GM04503 (cell line): ENCODE measurements around the gene KCNN1.

Experiments used
- DNase-seq: peaks from one replicate; pipeline ENCODE4 v3.0.0-alpha.2; 2012; ENCODE audit warnings: low read depth

Gene KCNN1

DNA sequence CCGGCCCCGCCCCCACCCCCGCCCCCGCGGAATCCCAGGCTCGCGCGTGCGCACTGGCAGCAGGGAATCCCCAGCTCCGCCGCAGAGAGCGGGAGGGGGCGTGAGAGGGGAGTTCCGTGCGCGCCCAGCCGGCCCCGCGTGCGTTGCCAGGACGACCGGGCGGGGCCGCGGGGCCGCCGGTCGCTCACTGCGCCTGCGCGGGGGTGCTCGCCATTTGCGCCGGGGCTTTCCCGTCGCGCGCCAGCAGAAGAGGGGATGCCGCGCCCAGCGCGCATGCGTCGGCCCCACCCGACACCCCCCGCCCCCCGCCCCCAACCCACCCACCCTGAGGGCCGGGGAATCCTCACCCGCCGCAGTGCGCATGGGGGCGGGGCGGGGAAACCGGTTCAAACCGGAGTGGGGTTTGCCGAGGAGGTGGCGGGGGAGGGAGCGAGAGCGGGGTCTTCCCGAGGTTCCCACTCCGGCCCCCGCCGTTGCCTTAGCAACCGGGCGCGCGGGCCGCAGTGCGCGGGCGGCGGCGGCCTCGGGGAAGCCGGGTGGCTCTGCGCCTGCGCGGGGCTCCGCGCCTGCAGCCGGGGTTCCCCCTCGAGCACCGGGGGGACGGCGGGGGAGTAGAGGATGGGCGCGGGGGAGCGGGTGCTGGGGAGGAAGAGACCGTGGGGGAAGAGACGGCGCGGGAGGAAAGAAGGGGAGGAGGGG lies 18.9 kb upstream of the KCNN1 start:
- no peak for DNase-seq

GRCh38 chr19:17948514-17948900 lies 18.4 kb upstream of the KCNN1 start:
- no peak for DNase-seq

DNA sequence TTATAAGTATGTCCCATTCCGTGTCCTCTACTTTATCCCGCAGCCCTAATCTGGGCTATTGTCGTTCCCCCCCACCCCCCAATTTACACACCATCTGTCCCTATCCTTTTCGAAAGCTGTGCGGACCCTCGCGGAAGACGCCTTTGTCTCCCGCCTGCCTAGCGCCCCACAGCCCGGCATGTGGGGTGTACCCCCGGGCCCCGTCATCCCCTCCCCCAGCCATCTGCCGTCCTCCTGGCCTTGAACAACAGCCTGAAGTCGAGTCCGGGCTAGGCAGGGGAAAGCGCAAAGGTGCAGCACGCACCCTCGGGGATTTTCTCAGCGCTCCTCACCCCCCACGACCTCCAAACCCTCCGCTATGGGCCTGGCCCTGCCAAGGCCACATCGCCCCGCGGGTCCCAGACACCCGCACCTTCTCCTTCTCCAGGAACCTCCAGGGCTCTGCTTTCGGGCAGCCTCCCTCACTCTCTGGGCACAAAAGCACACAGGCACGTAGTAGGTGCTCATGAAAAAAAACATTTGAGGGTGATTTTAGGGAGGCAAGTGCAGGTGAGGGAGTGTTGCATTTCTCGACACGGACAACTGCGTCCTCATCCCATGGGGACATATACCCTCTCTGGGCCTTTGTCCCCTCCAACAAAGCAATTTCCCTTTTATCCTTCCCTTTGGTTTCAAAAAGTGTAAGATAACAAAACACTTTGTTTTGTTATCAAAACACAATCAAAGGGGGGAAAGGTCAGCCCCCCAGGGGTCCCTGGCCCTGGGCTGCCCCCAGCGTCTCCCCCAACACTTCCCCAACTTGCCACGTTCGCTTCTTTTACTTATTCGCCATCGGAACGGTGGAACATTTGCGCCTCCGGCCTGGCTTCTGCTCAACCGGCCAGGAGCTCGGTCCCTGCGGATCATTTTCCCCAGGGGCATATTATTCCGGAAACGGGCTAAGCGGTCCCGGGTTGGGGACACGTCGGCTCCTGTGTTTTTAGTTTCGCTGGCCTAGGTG lies 17.7 kb upstream of the KCNN1 start:
- DNase-seq: no peak

DNA sequence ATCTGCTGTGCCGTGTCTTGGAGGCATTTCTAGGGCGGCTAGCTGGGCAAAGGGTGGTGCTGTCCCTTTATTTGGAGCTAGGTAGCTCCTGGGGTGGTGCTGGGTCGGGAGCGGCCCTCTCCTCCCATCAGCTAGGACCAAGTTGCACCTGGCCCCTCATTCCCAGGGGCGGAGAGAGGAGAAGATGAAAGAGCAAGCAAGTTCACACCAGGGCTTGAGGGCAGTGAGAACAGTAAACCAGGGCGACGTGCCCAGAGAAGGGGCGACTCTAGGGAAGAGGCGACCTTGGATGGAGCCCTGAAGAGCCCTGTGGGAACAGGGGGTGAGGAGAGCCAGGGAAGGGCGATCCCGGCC lies 17.0 kb upstream of the KCNN1 start:
- no peak for DNase-seq

GRCh38 chr19:17950310-17951156 lies 16.4 kb upstream of the KCNN1 start:
- DNase-seq: no peak

DNA sequence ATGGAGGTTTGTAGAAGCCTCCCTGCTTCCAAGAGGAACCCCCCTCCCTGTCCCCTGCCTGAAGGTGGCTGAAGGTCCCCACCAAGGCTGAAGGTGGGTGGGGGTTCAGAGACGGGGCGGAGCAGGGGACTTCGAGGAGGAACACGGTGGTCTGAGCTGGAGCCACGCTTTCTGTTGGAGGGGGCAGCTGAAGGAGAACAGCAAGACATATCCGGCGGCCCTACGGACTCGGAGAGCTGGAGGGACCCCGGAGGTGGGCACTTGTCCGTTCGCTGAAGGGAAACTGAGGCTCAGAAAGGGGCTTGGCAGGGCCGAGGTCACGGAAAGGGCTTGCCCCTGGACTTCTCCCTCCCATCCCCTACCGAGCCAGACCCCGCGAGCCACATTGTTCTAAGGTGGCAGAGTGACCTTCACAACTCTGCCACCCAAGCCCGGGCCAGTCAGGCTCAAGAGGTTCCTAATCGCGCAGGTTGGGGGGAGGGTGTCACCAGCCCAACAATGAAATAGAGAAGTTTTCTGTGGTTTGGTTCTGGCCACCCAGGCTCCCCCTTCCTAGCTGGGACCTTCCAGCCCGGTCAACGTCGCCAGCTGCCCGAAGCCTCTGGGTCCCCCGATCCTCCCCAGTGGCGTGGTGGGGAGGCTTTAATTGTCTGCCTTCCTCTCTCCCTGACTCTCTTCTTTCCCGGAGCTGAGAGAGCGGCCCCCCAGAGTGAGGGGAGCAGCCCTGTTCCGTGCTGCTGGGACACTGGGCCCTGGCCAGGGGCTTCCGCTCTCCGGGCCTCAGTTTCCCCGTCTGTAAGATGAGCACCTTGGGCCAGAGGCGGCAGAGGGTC lies 15.5 kb upstream of the KCNN1 start:
- no peak for DNase-seq

DNA sequence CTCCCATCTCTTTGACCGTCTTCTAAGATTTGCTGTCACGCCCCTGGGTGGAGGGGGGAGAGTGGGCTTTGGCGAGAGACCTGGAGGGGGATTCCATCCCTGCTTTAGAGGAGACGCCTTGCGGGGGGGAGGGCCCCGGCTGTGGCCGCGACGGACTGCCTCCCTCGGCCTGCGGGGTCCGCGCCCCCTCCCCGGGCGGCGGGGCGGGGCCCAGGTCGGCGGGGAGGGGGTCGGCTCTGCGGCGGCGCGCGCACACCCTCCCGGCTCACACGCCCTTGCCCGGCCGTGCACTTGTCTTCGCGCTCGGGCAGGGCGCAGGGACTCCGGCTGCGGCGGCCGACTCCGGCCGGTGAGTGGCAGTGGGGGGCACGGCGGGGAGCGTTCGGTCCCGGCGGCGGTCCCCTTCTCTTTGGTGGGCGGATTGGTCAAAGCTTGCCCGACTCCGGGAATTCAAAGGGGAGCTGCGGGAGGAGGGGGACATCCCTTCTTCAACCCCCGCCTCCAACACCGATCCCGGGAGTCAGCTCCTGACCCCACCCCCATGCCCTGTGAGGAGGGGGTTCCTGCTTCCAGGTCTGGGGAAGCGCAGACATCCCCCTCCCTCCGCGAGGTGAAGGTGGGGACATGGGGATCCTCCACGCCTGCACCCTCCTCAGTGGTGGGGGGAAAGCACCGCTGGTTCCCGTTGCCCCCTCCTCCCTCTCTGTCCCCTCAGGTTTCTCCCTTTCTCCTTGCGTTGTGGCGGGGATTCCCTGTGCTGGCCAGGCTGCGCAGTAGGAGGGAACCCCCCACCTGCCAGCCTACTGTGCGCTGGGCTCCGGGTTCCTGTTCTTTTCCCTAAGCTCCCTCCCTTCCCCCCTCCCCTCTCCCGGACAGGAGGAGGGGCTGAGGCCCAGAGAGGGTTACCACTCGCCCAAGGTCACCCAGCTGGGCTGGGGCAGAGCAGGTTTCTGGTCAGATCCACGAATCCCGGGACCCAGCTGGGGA lies 14.6 kb upstream of the KCNN1 start:
- DNase-seq: no peak

GRCh38 chr19:17953316-17953801 lies 13.5 kb upstream of the KCNN1 start:
- DNase-seq: no peak

DNA sequence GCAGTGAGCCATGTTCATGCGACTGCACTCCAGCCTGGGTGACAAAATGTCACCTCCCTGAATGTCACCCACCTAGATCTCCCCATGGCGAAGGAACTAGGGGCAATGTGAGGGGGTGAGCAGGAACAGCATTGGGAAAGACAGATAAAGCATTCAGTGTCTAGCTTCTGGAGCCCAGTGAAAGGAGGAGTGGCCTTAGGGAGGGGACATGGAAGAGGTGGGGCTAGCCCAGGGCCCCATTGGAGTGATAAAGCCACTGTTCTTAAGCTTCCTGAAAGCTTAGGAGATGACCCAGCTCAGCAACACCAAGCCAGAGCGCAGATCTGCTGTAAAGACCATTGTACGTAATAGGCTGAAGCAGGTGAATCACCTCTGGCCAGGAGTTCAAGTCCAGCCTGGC lies 13.0 kb upstream of the KCNN1 start:
- no peak for DNase-seq

- no peak for DNase-seq
Measured at GRCh38 chr19:17954401-17954800, 12.5 kb upstream of the KCNN1 start.

GRCh38 chr19:17957149-17957849 lies 9.6 kb upstream of the KCNN1 start:
- no peak for DNase-seq

- no peak for DNase-seq
Measured at GRCh38 chr19:17957885-17958284, 9.0 kb upstream of the KCNN1 start.

DNA sequence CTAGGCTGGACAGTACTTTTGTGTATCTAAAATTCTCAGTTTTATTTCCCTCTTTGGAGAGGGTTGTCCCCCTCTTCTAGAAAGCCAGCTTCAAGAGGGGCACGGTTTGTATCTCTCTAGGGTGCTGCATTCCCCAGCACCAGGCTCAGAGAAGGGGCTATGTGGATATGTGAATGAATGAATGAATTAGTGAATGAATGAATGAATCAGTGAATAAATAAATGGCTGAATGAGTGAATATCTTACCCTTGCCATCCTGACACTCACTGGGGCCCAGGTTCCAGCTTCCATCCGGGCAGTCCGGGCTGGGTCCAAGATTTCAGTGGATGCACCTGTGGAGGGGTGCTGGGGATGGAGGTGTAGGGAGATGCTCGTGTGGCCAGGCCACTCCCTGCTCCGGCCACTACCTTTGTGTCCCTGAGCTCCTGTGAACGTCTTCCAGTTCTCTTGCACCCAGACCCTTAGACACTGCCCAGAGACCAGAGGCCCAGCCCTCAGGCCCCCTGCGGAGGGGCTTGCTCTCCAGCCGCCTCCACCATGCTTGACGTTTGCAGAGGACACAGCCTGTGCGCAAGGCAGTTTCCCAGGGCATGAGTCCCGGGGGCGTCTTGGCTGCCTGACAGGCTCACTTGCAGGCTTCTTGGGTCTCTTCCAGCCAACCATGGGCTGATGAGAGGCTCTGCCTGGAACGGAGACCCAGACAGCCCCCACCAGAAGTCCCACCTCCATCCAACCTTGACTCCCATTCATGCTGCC lies 2.8 kb upstream of the KCNN1 start:
- DNase-seq: no peak

DNA sequence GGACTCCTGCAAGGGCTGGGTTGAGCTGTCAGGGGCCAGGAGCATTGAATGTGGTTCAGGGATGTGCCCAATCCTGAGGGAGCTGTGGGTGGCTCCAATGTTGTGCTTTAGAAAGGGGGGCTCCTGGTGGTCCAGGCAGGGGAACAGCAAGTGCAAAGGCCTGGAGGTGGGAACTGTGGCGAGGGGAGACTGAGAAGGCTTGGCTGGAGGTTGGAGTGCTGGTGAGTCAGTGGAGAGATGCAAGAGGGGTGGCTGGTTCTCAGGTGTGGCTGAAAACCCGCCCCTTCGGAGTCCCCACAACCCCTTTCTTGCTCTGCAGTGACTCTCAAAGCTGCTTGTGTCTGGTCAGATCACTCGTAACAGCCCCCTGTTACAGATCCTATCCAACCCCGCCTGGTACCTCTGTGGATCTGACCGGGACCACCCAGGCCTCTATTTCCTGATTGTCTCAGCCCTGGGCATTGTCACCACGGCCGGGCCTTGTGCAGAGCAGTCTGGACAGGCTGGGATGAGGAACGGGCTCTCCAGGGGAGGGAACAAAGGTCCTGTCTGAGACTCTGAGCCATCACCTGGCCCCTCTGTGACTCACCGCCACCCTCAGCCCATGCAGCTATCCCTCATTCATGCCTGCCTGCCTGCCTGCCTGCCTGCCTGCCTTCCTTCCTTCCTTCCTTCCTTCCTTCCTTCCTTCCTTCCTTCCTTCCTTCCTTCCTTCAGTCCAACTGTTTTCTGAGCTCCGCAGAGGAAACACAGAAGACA lies 1.4 kb upstream of the KCNN1 start:
- DNase-seq: no peak

DNA sequence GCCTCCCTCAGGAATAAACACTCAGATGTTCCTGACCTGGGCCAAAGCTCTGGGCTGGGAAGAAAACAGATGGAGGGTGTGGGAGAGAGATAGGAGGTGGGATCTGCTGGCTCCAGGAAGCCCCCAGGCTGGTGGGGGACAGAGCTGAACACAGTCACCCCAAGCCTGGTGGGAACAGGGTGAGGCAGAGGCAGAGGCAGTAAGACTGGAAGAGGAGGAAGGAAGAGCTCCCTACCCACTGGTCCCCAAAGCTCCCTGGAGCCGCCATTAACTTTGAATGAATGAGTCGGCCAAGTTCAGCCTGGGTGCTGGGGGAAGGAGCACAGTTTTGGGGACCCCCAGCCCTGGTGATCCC lies 801 bp upstream of the KCNN1 start:
- DNase-seq: no peak

GRCh38 chr19:17967257-17968051 lies 547 bp downstream of the KCNN1 start:
- DNase-seq: no peak

DNA sequence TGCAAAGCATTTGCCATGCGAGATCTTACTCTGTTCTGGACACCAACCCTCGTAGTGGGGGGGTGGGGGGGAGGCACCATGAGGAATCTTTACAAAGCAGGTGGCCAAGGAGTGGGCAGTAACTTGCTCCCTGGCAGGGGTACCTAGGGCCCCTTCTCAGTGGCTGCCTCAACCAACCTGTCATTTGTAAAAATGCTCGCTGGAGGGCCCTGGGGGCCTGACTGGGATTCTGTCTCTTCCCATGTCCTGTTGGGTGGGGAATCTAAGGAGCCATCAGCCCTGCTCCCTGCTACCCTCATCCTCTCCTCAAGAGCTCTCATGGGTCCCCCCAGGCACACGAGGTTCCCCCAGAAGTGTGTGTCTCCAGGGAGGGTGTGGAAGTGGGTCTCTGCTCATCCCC lies 1.5 kb downstream of the KCNN1 start:
- no peak for DNase-seq
